ENCODE measurements around the gene MEGF11. TPM values are rescaled to one million over a fixed set of nuclear protein-coding genes. Genes with fewer than 3 reads are reported as not detected.
"Not testable (repeated sequence)": the region's sequence is repeated elsewhere in the genome, so short reads cannot be mapped to it uniquely, and the experiment has no call there.

The MEGF11 gene
- total RNA-seq, 2 donors from 2014 or later: not detected

- intact Hi-C loops (cut with DNase I): no loop called here
- Histone ChIP-seq H3K9me3 (no peaks in the 10 kb centered on the region), H3K36me3 (replicated peaks in 1 of 2; ENCODE audit: insufficient read depth in 1 of 2, low read depth in 2 of 2) (no peaks in the 10 kb centered on the region), H3K27me3 (peaks cover 0 to 16% of the 10 kb centered on the region in 2 donors), H3K4me3 (no peak overlapping the region), H3K27ac (no peak overlapping the region), H3K4me1 (peaks cover 25% of the 10 kb centered on the region)
- 85 to 94% methylated on average over 2 of the region's 2 CpGs for WGBS, 2 donors
- no peak for TF ChIP-seq POLR2A (IDR thresholded peaks at IDR 0.05)
- no peak for TF ChIP-seq CTCF (IDR thresholded peaks at IDR 0.05)
- DNase-seq (no peak), ATAC-seq (no peak)
These were observed 3.9 kb downstream of the MEGF11 start for GRCh38 chr15:66249605-66250174.

GRCh38 chr15:66246937-66247336, 6.6 kb downstream of the MEGF11 start:
- Histone ChIP-seq H3K27me3 (no peaks in the 10 kb centered on the region), H3K4me3 (no peak overlapping the region), H3K4me1 (peaks cover 3% of the 10 kb centered on the region), H3K36me3 (replicated peaks in 1 of 2; ENCODE audit: insufficient read depth in 1 of 2, low read depth in 2 of 2) (no peaks in the 10 kb centered on the region), H3K27ac (no peak overlapping the region), H3K9me3 (no peaks in the 10 kb centered on the region)
- ATAC-seq: no peak
- intact Hi-C loops (cut with DNase I): no loop called here
- TF ChIP-seq CTCF (IDR thresholded peaks at IDR 0.05): no peak
- TF ChIP-seq POLR2A (IDR thresholded peaks at IDR 0.05): no peak
- no peak for DNase-seq
- WGBS, 2 donors: 64 to 71% methylated on average over 1 of the region's 1 CpG

GRCh38 chr15:66245832-66246231, 7.7 kb downstream of the MEGF11 start:
- H3K4me3 ChIP-seq; H3K4me1 ChIP-seq; DNase-seq; H3K27ac ChIP-seq; ATAC-seq; intact Hi-C loops (cut with DNase I); H3K27me3 ChIP-seq; H3K9me3 ChIP-seq; H3K36me3 ChIP-seq (replicated peaks in 1 of 2; ENCODE audit: insufficient read depth in 1 of 2, low read depth in 2 of 2): not testable (repeated sequence)
- 67 to 79% methylated on average over 5 of the region's 5 CpGs for WGBS, 2 donors

GRCh38 chr15:66241908-66242285, 11.7 kb downstream of the MEGF11 start:
- Histone ChIP-seq H3K9me3 (no peaks in the 10 kb centered on the region), H3K36me3 (replicated peaks in 1 of 2; ENCODE audit: insufficient read depth in 1 of 2, low read depth in 2 of 2) (no peaks in the 10 kb centered on the region), H3K4me1 (no peaks in the 10 kb centered on the region), H3K27ac (no peak overlapping the region), H3K27me3 (no peaks in the 10 kb centered on the region), H3K4me3 (no peak overlapping the region)
- TF ChIP-seq CTCF (IDR thresholded peaks at IDR 0.05) (no peak), POLR2A (IDR thresholded peaks at IDR 0.05) (no peak)
- intact Hi-C loops (cut with DNase I): no loop called here
- ATAC-seq: no peak
- DNase-seq: no peak
- 33 to 93% methylated on average over 1 of the region's 1 CpG for WGBS, 2 donors

- intact Hi-C loops (cut with DNase I): no loop called here
- WGBS, 2 donors: 69 to 73% methylated on average over 12 of the region's 12 CpGs
- no peak overlapping the region for H3K4me3 ChIP-seq
- no peak overlapping the region for H3K27ac ChIP-seq
- no peak for ATAC-seq
- H3K36me3 ChIP-seq (replicated peaks in 1 of 2; ENCODE audit: insufficient read depth in 1 of 2, low read depth in 2 of 2): no peaks in the 10 kb centered on the region
- H3K4me1 ChIP-seq: no peaks in the 10 kb centered on the region
- H3K27me3 ChIP-seq: no peaks in the 10 kb centered on the region
- TF ChIP-seq POLR2A (IDR thresholded peaks at IDR 0.05): no peak
- TF ChIP-seq CTCF (IDR thresholded peaks at IDR 0.05): no peak
- DNase-seq: no peak
- no peaks in the 10 kb centered on the region for H3K9me3 ChIP-seq
These were observed 12.3 kb downstream of the MEGF11 start for GRCh38 chr15:66241087-66241907.
